Fibroblast of lung (primary cell): ENCODE measurements around the gene CFAP65. TPM values are rescaled to one million over a fixed set of nuclear protein-coding genes. Genes with fewer than 3 reads are reported as not detected.

ENCODE experiments used
- DNase-seq, 2 donors: peaks; one replicate each; pipeline versions ENCODE4 v3.0.0 to v3.0.0-alpha.2; 2010; ENCODE audit warnings: low read depth in 2 of 2
- H2AFZ ChIP-seq: 2 replicates; pipeline ENCODE4 v1.5.1; 2012; ENCODE audit warnings: low read length, control low read depth, inconsistent platforms
- H3K27ac ChIP-seq: 2 replicates; pipeline ENCODE4 v1.5.1; 2011; ENCODE audit warnings: low read length, control low read depth; ENCODE audit not compliant: insufficient read depth
- H3K27me3 ChIP-seq: 2 replicates; pipeline ENCODE4 v1.5.1; 2011; ENCODE audit warnings: mild to moderate bottlenecking, low read length; ENCODE audit not compliant: control insufficient read depth, insufficient read depth
- H3K36me3 ChIP-seq: 2 replicates; pipeline ENCODE4 v1.5.1; 2011; ENCODE audit warnings: low read length; ENCODE audit not compliant: control insufficient read depth, insufficient read depth
- H3K4me1 ChIP-seq: 2 replicates; pipeline ENCODE4 v1.5.1; 2011; ENCODE audit warnings: low read length; ENCODE audit not compliant: control insufficient read depth, insufficient read depth; ENCODE audit errors: extremely low read depth
- H3K4me2 ChIP-seq: 2 replicates; pipeline ENCODE4 v1.5.1; 2011; ENCODE audit warnings: low read length, control low read depth; ENCODE audit not compliant: insufficient read depth; ENCODE audit errors: extremely low read depth
- H3K4me3 ChIP-seq, 4 experiments: fragments of 200-600 bp in 1 of 4; sonication (generic) in 1 of 4; replicated peaks in 1 of 4; 2 replicates each; pipeline ENCODE4 v1.5.1; 2011 to 2016; ENCODE audit warnings: low read length in 4 of 4, low read depth in 3 of 4, mild to moderate bottlenecking in 3 of 4, control low read depth in 2 of 4, inconsistent platforms in 1 of 4, mixed read lengths in 1 of 4; ENCODE audit not compliant: insufficient read depth in 1 of 4; ENCODE audit errors: control extremely low read depth in 1 of 4
- H3K79me2 ChIP-seq: 2 replicates; pipeline ENCODE4 v1.5.1; 2012; ENCODE audit warnings: mild to moderate bottlenecking, low read length, inconsistent platforms; ENCODE audit not compliant: control insufficient read depth, insufficient read depth
- H3K9ac ChIP-seq: 2 replicates; pipeline ENCODE4 v1.5.1; 2011; ENCODE audit warnings: mild to moderate bottlenecking, low read length, control low read depth; ENCODE audit not compliant: insufficient read depth
- H3K9me3 ChIP-seq: 2 replicates; pipeline ENCODE4 v1.5.1; 2012; ENCODE audit warnings: low read depth, low read length; ENCODE audit not compliant: control insufficient read depth, insufficient read depth
- H4K20me1 ChIP-seq: 2 replicates; pipeline ENCODE4 v1.5.1; 2011; ENCODE audit warnings: low read length; ENCODE audit not compliant: control insufficient read depth, insufficient read depth; ENCODE audit errors: extremely low read depth
- EZH2 ChIP-seq: IDR thresholded peaks from 2 replicates; pipeline ENCODE4 v1.5.1; 2012; ENCODE audit warnings: low read length, control low read depth, mild to moderate bottlenecking; ENCODE audit errors: missing control alignments
- polyA plus RNA-seq, 2 donors: library from polyadenylated mRNA; depleted of rRNA in 1 of 2; stranded (reverse) in 1 of 2; unstranded in 1 of 2; fragments of >200 nt; gene quantifications; 2 replicates each; pipeline ENCODE4 v1.2.1, GENCODE V29; 2011 to 2012; ENCODE audit warnings: missing spikeins in 1 of 2
- total RNA-seq: library from RNA; depleted of rRNA; stranded (reverse); fragments of >200 nt; gene quantifications from 2 replicates; pipeline ENCODE4 v1.2.1, GENCODE V29; 2014
- TF ChIP-seq, protein P1 (sequence below), 2 donors: IDR thresholded peaks in 1 of 2; conservative IDR thresholded peaks in 1 of 2; 1 replicate in 1 of 2; 2 replicates in 1 of 2; pipeline ENCODE4 v1.5.1; 2011 to 2012; ENCODE audit warnings: low read length in 2 of 2, control low read depth in 1 of 2, inconsistent platforms in 1 of 2, low read depth in 1 of 2, mild to moderate bottlenecking in 1 of 2

CFAP65 gene
- total and polyA plus RNA-seq, 2 donors (not counting 1 experiment from before 2014, with no cell fraction given), result not detected

DNA sequence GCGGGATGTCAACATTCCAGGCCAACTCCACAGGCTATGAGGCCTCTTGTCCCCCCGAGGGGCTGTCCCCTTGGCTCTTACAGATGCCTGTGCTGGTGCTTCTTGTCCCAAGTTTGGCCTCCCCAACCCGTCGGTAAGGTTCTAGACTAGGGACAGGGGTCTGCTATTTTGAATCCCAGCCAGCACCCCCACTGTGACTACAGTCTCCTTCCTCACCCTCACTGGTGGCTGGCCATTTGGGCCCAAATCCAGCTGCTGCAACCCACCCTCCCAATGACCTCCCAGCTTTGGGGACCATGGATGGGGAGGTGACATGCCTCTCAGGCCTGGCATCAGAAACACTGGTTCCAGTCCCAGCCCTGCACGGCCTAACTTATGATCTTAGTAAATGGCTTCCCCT, 18.7 kb downstream of the CFAP65 start:
- no peak overlapping the region for H3K4me3 ChIP-seq
- no peak overlapping the region for H3K9ac ChIP-seq
- TF ChIP-seq, protein P1, sequence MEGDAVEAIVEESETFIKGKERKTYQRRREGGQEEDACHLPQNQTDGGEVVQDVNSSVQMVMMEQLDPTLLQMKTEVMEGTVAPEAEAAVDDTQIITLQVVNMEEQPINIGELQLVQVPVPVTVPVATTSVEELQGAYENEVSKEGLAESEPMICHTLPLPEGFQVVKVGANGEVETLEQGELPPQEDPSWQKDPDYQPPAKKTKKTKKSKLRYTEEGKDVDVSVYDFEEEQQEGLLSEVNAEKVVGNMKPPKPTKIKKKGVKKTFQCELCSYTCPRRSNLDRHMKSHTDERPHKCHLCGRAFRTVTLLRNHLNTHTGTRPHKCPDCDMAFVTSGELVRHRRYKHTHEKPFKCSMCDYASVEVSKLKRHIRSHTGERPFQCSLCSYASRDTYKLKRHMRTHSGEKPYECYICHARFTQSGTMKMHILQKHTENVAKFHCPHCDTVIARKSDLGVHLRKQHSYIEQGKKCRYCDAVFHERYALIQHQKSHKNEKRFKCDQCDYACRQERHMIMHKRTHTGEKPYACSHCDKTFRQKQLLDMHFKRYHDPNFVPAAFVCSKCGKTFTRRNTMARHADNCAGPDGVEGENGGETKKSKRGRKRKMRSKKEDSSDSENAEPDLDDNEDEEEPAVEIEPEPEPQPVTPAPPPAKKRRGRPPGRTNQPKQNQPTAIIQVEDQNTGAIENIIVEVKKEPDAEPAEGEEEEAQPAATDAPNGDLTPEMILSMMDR (conservative IDR thresholded peaks at IDR 0.05 in 1 of 2, IDR thresholded peaks at IDR 0.05 in 1 of 2; ENCODE audit: low read depth in 1 of 2, low read length in 2 of 2), result no peak
- TF ChIP-seq EZH2, result no peak
- H4K20me1 ChIP-seq, result no peaks in the 10 kb centered on the region
- no peaks in the 10 kb centered on the region for H3K79me2 ChIP-seq
- no peak for DNase-seq
- H3K9me3 ChIP-seq, result no peaks in the 10 kb centered on the region
- no peak overlapping the region for H2AFZ ChIP-seq
- H3K27me3 ChIP-seq, result peaks cover 18% of the 10 kb centered on the region
- H3K4me1 ChIP-seq, result no peaks in the 10 kb centered on the region
- H3K4me2 ChIP-seq, result no peak overlapping the region
- no peak overlapping the region for H3K27ac ChIP-seq
- no peaks in the 10 kb centered on the region for H3K36me3 ChIP-seq

DNA sequence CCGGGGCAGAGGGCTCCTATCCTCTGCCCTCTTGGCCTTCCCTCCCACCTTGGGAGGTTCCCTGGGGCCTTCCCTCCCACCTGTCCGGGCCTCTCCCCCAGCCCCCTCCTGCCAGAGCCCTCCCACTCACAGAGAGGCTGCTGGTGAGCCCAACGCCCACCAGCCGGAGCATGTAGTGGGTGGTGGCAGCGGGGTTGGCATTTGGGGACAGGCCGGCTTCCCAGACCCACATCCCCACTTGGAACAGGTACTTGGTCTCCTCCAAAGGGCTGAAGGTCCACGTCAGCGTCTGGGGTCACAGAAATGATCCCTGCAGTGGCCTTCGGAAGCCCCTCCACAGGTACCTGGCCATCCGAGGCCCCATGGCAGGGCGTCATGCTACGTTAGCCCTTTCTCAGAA, 19.3 kb downstream of the CFAP65 start:
- Histone ChIP-seq H3K9me3 (no peaks in the 10 kb centered on the region), H3K27ac (no peak overlapping the region), H3K4me1 (no peaks in the 10 kb centered on the region), H4K20me1 (no peaks in the 10 kb centered on the region), H2AFZ (no peak overlapping the region), H3K36me3 (no peaks in the 10 kb centered on the region), H3K79me2 (no peaks in the 10 kb centered on the region), H3K27me3 (peaks cover 18% of the 10 kb centered on the region), H3K9ac (no peak overlapping the region), H3K4me2 (no peak overlapping the region), H3K4me3 (no peak overlapping the region)
- no peak for TF ChIP-seq EZH2
- TF ChIP-seq, protein P1 (conservative IDR thresholded peaks at IDR 0.05 in 1 of 2, IDR thresholded peaks at IDR 0.05 in 1 of 2; ENCODE audit: low read depth in 1 of 2, low read length in 2 of 2), result no peak
- no peak for DNase-seq

DNA sequence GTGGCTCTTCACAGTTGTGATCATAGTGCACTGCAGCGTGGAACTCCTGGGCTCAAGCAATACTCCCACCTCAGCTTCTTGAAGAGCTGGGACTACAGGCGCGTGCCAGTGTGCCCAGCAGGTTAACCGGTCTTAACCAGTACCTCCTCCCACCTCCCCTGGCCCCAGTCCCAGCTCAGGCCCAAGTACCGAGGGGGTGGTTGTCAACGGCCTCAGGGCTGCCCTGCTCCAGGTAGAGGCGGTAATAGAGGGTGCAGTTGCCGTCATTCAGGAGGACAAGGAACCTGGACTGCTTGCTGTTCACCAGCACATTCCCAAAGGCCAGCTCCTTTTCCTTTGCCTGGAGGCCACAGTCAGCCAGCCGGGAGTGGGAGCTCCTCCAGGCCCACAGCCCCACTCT, 19.7 kb downstream of the CFAP65 start:
- Histone ChIP-seq H2AFZ (no peak overlapping the region), H3K4me3 (no peak overlapping the region), H3K9ac (no peak overlapping the region), H3K4me1 (no peaks in the 10 kb centered on the region), H3K27ac (no peak overlapping the region), H3K4me2 (no peak overlapping the region), H4K20me1 (no peaks in the 10 kb centered on the region), H3K27me3 (peaks cover 18% of the 10 kb centered on the region), H3K9me3 (no peaks in the 10 kb centered on the region), H3K79me2 (no peaks in the 10 kb centered on the region), H3K36me3 (no peaks in the 10 kb centered on the region)
- no peak for DNase-seq
- TF ChIP-seq EZH2, result no peak
- TF ChIP-seq, protein P1 (conservative IDR thresholded peaks at IDR 0.05 in 1 of 2, IDR thresholded peaks at IDR 0.05 in 1 of 2; ENCODE audit: low read depth in 1 of 2, low read length in 2 of 2), result no peak
